HPDE6-E6E7 (cell line): ENCODE measurements around the gene NDUFB6.
"Not testable (repeated sequence)": the region's sequence is repeated elsewhere in the genome, so short reads cannot be mapped to it uniquely, and the experiment has no call there.

Source experiments
- DNase-seq: peaks from one replicate; pipeline ENCODE4 v3.0.0; 2011; ENCODE audit warnings: missing footprints; ENCODE audit errors: extremely low spot score

The NDUFB6 gene

GRCh38 chr9:32571969-32572899 is 725 bp downstream of the NDUFB6 start:
- peak; percentile 85 for DNase-seq

- no peak for DNase-seq
These were observed 2.7 kb downstream of the NDUFB6 start for GRCh38 chr9:32570262-32570661.

GRCh38 chr9:32566770-32567169 is 6.2 kb downstream of the NDUFB6 start:
- DNase-seq = no peak

GRCh38 chr9:32565967-32566366 is 7.0 kb downstream of the NDUFB6 start:
- DNase-seq = no peak

GRCh38 chr9:32558408-32558934 is 14.5 kb downstream of the NDUFB6 start:
- no peak for DNase-seq

GRCh38 chr9:32554591-32554990 is 18.4 kb downstream of the NDUFB6 start:
- no peak for DNase-seq

GRCh38 chr9:32554107-32554506 is 18.9 kb downstream of the NDUFB6 start:
- no peak for DNase-seq

- DNase-seq = peak; percentile 73
These were observed 20.6 kb downstream of the NDUFB6 start, which contains the start of the genes SMIM27 and TOPORS for GRCh38 chr9:32552172-32552872. SMIM27 (plus strand) TSS chr9:32552327; CDS start chr9:32552435, 108 bp downstream. TOPORS (minus strand) TSS chr9:32552586; CDS start chr9:32552436, 150 bp downstream.

GRCh38 chr9:32551276-32552051 is 21.5 kb downstream of the NDUFB6 start:
- DNase-seq = no peak

GRCh38 chr9:32550562-32551275 is 22.2 kb downstream of the NDUFB6 start:
- peak; percentile 92 for DNase-seq

GRCh38 chr9:32550150-32550561 is 22.8 kb downstream of the NDUFB6 start:
- DNase-seq = no peak

- not testable (repeated sequence) for DNase-seq
These were observed 24.7 kb downstream of the NDUFB6 start for GRCh38 chr9:32548213-32548612.

- DNase-seq = no peak
These were observed 27.1 kb downstream of the NDUFB6 start for GRCh38 chr9:32545884-32546283.

GRCh38 chr9:32543047-32543446 is 29.9 kb downstream of the NDUFB6 start:
- no peak for DNase-seq

- no peak for DNase-seq
These were observed 39.1 kb downstream of the NDUFB6 start for GRCh38 chr9:32533816-32534215.

GRCh38 chr9:32533336-32533735 is 39.6 kb downstream of the NDUFB6 start:
- DNase-seq = no peak

- no peak for DNase-seq
These were observed 46.3 kb downstream of the NDUFB6 start for GRCh38 chr9:32526707-32527048.

GRCh38 chr9:32526041-32526706 is 46.8 kb downstream of the NDUFB6 start, which contains the start of gene RIGI:
RIGI (minus strand) TSS chr9:32526196; CDS start chr9:32526166, 30 bp downstream.
- peak; percentile 63 for DNase-seq

GRCh38 chr9:32525709-32526030 is 47.3 kb downstream of the NDUFB6 start:
- DNase-seq = no peak

- DNase-seq = no peak
These were observed 47.9 kb downstream of the NDUFB6 start for GRCh38 chr9:32524892-32525708.
